Measurements from ENCODE around the gene CLN6.
A peak's percentile ranks its signal among the peaks of the same experiment; 100 is the strongest.
"Not testable (repeated sequence)": the region's sequence is repeated elsewhere in the genome, so short reads cannot be mapped to it uniquely, and the experiment has no call there.

CLN6 gene

GRCh38 chr15:68204361-68204760, 25.2 kb downstream of the CLN6 start:
- Histone ChIP-seq H3K4me1 (ENCODE audit: control insufficient read depth, insufficient read depth, low read length) (peaks cover 16% of the 10 kb centered on the region), H3K4me3 (ENCODE audit: low read length) (no peak overlapping the region)

GRCh38 chr15:68203956-68204355, 25.6 kb downstream of the CLN6 start:
- Histone ChIP-seq H3K4me1 (ENCODE audit: control insufficient read depth, insufficient read depth, low read length) (peaks cover 16% of the 10 kb centered on the region), H3K9ac (ENCODE audit: low read length) (no peak overlapping the region)
- no peak for DNase-seq (ENCODE audit: low read depth)

More at GRCh38 chr15:68204361-68204760, 25.2 kb downstream of the CLN6 start:
- H3K9ac ChIP-seq (ENCODE audit: low read length) = no peak overlapping the region
- no peaks in the 10 kb centered on the region for H3K9me3 ChIP-seq (ENCODE audit: control insufficient read depth, low read length)
- no peak for DNase-seq (ENCODE audit: low read depth)
- no peaks in the 10 kb centered on the region for H3K27me3 ChIP-seq (replicated peaks; ENCODE audit: control insufficient read depth, insufficient read depth, low read length)
- H3K36me3 ChIP-seq (ENCODE audit: control insufficient read depth, insufficient read depth, low read length, severe bottlenecking) = no peaks in the 10 kb centered on the region

DNA sequence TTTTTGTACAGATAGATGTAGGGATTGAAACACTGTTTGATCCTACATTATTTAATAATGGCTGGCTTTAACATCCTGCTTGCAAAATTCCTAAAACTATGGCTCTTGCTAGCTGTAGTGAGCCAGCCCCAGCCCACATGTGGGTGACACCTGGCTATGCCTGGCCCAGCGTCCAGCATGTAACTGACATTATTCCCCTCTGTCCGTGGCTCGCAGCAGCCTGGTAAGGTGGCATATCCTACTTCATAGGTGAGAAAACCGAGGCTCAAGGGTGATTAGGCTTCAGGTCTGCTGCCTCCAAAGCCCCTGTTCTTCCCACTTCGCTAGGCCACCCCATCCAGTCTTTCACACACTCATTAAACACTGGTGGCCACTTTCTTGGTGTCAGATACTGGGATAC, 26.0 kb downstream of the CLN6 start:
- DNase-seq (ENCODE audit: low read depth) = no peak
- H3K9me3 ChIP-seq (ENCODE audit: control insufficient read depth, low read length) = no peaks in the 10 kb centered on the region
- no peak overlapping the region for H3K9ac ChIP-seq (ENCODE audit: low read length)
- no peak overlapping the region for H3K4me3 ChIP-seq (ENCODE audit: low read length)
- H3K27me3 ChIP-seq (replicated peaks; ENCODE audit: control insufficient read depth, insufficient read depth, low read length) = no peaks in the 10 kb centered on the region
- H3K4me1 ChIP-seq (ENCODE audit: control insufficient read depth, insufficient read depth, low read length) = peaks cover 16% of the 10 kb centered on the region
- no peaks in the 10 kb centered on the region for H3K36me3 ChIP-seq (ENCODE audit: control insufficient read depth, insufficient read depth, low read length, severe bottlenecking)

More at GRCh38 chr15:68203956-68204355, 25.6 kb downstream of the CLN6 start:
- Histone ChIP-seq H3K27me3 (replicated peaks; ENCODE audit: control insufficient read depth, insufficient read depth, low read length) (no peaks in the 10 kb centered on the region), H3K4me3 (ENCODE audit: low read length) (no peak overlapping the region), H3K36me3 (ENCODE audit: control insufficient read depth, insufficient read depth, low read length, severe bottlenecking) (no peaks in the 10 kb centered on the region), H3K9me3 (ENCODE audit: control insufficient read depth, low read length) (no peaks in the 10 kb centered on the region)

- not testable (repeated sequence) for H3K9me3 ChIP-seq (ENCODE audit: control insufficient read depth, low read length); DNase-seq (ENCODE audit: low read depth); H3K27me3 ChIP-seq (replicated peaks; ENCODE audit: control insufficient read depth, insufficient read depth, low read length); H3K4me3 ChIP-seq (ENCODE audit: low read length); H3K9ac ChIP-seq (ENCODE audit: low read length); H3K36me3 ChIP-seq (ENCODE audit: control insufficient read depth, insufficient read depth, low read length, severe bottlenecking)
- H3K4me1 ChIP-seq (ENCODE audit: control insufficient read depth, insufficient read depth, low read length) = peaks cover 16% of the 10 kb centered on the region
These were observed 26.5 kb downstream of the CLN6 start for GRCh38 chr15:68202994-68203393.

DNA sequence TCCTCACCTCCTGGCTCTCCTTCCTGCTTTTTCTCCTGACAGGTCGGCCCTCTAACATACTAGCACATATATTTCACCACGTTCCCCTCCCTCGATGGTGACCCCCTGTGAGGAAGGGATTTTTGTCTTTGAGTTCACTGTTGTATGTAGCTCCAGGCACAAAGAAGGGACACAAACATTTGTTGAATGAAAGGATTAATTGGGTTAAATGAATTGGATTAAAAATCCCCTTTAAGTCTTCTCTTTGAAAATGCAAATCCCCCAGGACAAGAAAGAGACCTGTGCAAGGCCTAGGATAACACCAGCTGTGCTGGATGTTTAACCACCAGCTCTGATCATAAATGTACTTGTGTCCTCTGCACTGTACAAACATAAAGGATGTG, 27.7 kb downstream of the CLN6 start:
- Histone ChIP-seq H3K4me1 (ENCODE audit: control insufficient read depth, insufficient read depth, low read length) (peaks cover 16% of the 10 kb centered on the region), H3K27me3 (replicated peaks; ENCODE audit: control insufficient read depth, insufficient read depth, low read length) (no peaks in the 10 kb centered on the region), H3K4me3 (ENCODE audit: low read length) (no peak overlapping the region), H3K9ac (ENCODE audit: low read length) (no peak overlapping the region), H3K9me3 (ENCODE audit: control insufficient read depth, low read length) (no peaks in the 10 kb centered on the region), H3K36me3 (ENCODE audit: control insufficient read depth, insufficient read depth, low read length, severe bottlenecking) (no peaks in the 10 kb centered on the region)
- DNase-seq (ENCODE audit: low read depth) = no peak

- Histone ChIP-seq H3K4me3 (ENCODE audit: low read length) (no peak overlapping the region), H3K27me3 (replicated peaks; ENCODE audit: control insufficient read depth, insufficient read depth, low read length) (no peaks in the 10 kb centered on the region), H3K36me3 (ENCODE audit: control insufficient read depth, insufficient read depth, low read length, severe bottlenecking) (no peaks in the 10 kb centered on the region), H3K4me1 (ENCODE audit: control insufficient read depth, insufficient read depth, low read length) (peaks cover 16% of the 10 kb centered on the region), H3K9ac (ENCODE audit: low read length) (no peak overlapping the region), H3K9me3 (ENCODE audit: control insufficient read depth, low read length) (no peaks in the 10 kb centered on the region)
- DNase-seq (ENCODE audit: low read depth) = no peak
These were observed 28.2 kb downstream of the CLN6 start for GRCh38 chr15:68201153-68201878.

GRCh38 chr15:68200016-68200861, 29.3 kb downstream of the CLN6 start:
- Histone ChIP-seq H3K4me1 (ENCODE audit: control insufficient read depth, insufficient read depth, low read length) (peaks cover 13% of the 10 kb centered on the region), H3K9me3 (ENCODE audit: control insufficient read depth, low read length) (no peaks in the 10 kb centered on the region), H3K36me3 (ENCODE audit: control insufficient read depth, insufficient read depth, low read length, severe bottlenecking) (no peaks in the 10 kb centered on the region), H3K4me3 (ENCODE audit: low read length) (no peak overlapping the region), H3K9ac (ENCODE audit: low read length) (peak overlapping the region; percentile 46), H3K27me3 (replicated peaks; ENCODE audit: control insufficient read depth, insufficient read depth, low read length) (no peaks in the 10 kb centered on the region)
- DNase-seq (ENCODE audit: low read depth) = no peak

DNA sequence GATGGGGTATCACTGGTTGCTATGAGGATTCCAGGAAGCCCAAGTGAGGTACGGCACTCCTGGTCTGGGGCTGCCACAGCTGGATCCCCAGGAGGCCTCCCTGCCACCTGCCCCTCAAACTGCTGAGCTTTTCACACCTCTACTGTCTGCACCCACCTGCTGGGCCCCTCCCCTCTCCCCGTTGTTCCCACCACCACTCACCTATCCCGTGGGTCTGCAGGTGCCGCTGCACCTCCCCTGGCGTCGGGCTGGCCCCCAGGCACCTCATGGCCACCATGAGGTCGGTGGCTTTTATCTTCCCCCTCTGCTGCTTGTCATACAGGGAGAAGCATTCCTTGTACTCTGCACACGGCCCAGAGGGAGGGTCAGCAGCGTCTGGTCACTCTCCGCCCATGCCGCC, 30.2 kb downstream of the CLN6 start:
- Histone ChIP-seq H3K36me3 (ENCODE audit: control insufficient read depth, insufficient read depth, low read length, severe bottlenecking) (no peaks in the 10 kb centered on the region), H3K4me1 (ENCODE audit: control insufficient read depth, insufficient read depth, low read length) (peaks cover 7% of the 10 kb centered on the region), H3K4me3 (ENCODE audit: low read length) (no peak overlapping the region), H3K27me3 (replicated peaks; ENCODE audit: control insufficient read depth, insufficient read depth, low read length) (no peaks in the 10 kb centered on the region), H3K9me3 (ENCODE audit: control insufficient read depth, low read length) (no peaks in the 10 kb centered on the region), H3K9ac (ENCODE audit: low read length) (no peak overlapping the region)
- no peak for DNase-seq (ENCODE audit: low read depth)

DNA sequence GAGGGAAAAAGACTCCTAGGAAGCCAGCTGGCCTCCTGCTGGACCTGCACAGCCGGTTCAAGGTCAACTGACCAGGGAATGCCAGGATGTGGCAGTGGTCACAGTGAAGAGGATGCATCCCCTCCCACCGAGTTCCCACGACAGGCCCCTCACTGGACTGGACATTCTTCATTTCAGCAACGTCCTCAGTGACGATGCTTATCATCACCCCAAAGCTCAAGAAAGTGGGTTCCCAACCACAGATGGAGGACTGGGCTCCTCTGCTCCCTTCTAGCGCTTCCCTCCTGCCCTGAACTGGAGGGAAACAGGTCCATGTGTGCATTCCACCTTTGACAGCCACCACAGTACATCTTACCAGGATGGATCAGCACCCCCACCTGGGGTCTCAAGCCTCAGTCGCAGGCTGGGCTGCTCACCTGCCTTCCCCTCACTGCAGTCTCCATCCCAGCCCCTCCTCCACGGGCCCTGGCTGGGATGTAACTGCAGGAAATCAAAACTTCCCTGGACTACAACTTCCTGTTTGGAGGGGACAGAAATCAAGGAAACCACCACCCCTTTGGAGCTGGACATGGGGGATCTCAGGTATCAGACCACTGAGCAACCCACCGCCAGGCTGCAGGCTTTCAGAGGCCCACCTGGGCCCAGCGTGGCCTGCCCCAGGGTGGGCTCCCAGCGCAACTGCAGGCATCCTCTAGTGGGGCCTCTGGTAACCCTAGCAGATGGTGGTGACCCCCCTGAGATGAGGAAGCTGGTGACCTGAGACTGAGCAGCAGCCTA, 31.7 kb downstream of the CLN6 start:
- Histone ChIP-seq H3K9ac (ENCODE audit: low read length) (no peak overlapping the region), H3K36me3 (ENCODE audit: control insufficient read depth, insufficient read depth, low read length, severe bottlenecking) (peaks cover 8% of the 10 kb centered on the region)

GRCh38 chr15:68197170-68197492, 32.4 kb downstream of the CLN6 start:
- H3K9me3 ChIP-seq (ENCODE audit: control insufficient read depth, low read length) = no peaks in the 10 kb centered on the region
- H3K36me3 ChIP-seq (ENCODE audit: control insufficient read depth, insufficient read depth, low read length, severe bottlenecking) = peaks cover 15% of the 10 kb centered on the region
- H3K9ac ChIP-seq (ENCODE audit: low read length) = no peak overlapping the region
- no peaks in the 10 kb centered on the region for H3K27me3 ChIP-seq (replicated peaks; ENCODE audit: control insufficient read depth, insufficient read depth, low read length)
- no peak for DNase-seq (ENCODE audit: low read depth)
- H3K4me1 ChIP-seq (ENCODE audit: control insufficient read depth, insufficient read depth, low read length) = peaks cover 7% of the 10 kb centered on the region
- no peak overlapping the region for H3K4me3 ChIP-seq (ENCODE audit: low read length)

More for the DNA sequence above, 31.7 kb downstream of the CLN6 start:
- peaks cover 7% of the 10 kb centered on the region for H3K4me1 ChIP-seq (ENCODE audit: control insufficient read depth, insufficient read depth, low read length)
- no peaks in the 10 kb centered on the region for H3K27me3 ChIP-seq (replicated peaks; ENCODE audit: control insufficient read depth, insufficient read depth, low read length)
- H3K4me3 ChIP-seq (ENCODE audit: low read length) = no peak overlapping the region
- no peaks in the 10 kb centered on the region for H3K9me3 ChIP-seq (ENCODE audit: control insufficient read depth, low read length)
- DNase-seq (ENCODE audit: low read depth) = no peak

All from adipocyte (in vitro differentiated cells).